HUDEP-2 (cell line): ENCODE data around the gene ATP9B.

Experiments
- DNase-seq, 76 experiments: peaks; one replicate each; lab custom pipeline; 2025; ENCODE audit not compliant: unreplicated experiment in 76 of 76; lab: John Stamatoyannopoulos, UW

Gene ATP9B

GRCh38 chr18:79389689-79390088 lies 320.5 kb downstream of the ATP9B start:
- no peak for DNase-seq

GRCh38 chr18:79392226-79392625 lies 323.0 kb downstream of the ATP9B start:
- no peak for DNase-seq

- no peak for DNase-seq
Measured at GRCh38 chr18:79393181-79393634, 324.0 kb downstream of the ATP9B start.

GRCh38 chr18:79393635-79394533 lies 324.7 kb downstream of the ATP9B start:
- DNase-seq, result peak in 58 of 76 experiments; percentile 5 to 76 (median 54)

- peak in 47 of 76 experiments; percentile 6 to 66 (median 41) for DNase-seq
Measured at GRCh38 chr18:79394534-79395307, 325.5 kb downstream of the ATP9B start.

DNA sequence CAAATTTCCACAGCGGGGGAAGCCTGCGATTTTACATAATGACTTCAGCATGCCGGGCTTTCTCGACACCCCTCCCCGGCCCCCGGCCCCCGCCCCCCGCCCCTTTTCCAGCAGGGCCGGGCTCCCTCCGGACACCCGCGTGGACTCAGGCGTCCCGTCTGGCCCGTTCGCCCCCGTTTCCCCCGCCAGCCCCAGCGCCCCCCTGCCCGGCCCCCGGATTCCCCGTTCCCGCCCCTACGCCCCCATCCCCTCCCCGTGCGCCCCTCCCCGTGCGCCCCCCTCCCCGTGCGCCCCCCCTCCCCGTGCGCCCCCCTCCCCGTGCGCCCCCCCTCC lies 326.1 kb downstream of the ATP9B start:
- DNase-seq, result no peak

- peak in 68 of 76 experiments; percentile 10 to 83 (median 62) for DNase-seq
Measured at GRCh38 chr18:79395761-79396404, 326.7 kb downstream of the ATP9B start, which contains the start of gene NFATC1. TSS of gene NFATC1 (plus strand) at chr18:79395930. CDS start at chr18:79396225, 295 bp downstream.

GRCh38 chr18:79396431-79397246 lies 327.4 kb downstream of the ATP9B start:
- peak in 49 of 76 experiments; percentile 4 to 68 (median 39) for DNase-seq

- DNase-seq, result no peak
Measured at GRCh38 chr18:79397247-79397829, 328.1 kb downstream of the ATP9B start.

DNA sequence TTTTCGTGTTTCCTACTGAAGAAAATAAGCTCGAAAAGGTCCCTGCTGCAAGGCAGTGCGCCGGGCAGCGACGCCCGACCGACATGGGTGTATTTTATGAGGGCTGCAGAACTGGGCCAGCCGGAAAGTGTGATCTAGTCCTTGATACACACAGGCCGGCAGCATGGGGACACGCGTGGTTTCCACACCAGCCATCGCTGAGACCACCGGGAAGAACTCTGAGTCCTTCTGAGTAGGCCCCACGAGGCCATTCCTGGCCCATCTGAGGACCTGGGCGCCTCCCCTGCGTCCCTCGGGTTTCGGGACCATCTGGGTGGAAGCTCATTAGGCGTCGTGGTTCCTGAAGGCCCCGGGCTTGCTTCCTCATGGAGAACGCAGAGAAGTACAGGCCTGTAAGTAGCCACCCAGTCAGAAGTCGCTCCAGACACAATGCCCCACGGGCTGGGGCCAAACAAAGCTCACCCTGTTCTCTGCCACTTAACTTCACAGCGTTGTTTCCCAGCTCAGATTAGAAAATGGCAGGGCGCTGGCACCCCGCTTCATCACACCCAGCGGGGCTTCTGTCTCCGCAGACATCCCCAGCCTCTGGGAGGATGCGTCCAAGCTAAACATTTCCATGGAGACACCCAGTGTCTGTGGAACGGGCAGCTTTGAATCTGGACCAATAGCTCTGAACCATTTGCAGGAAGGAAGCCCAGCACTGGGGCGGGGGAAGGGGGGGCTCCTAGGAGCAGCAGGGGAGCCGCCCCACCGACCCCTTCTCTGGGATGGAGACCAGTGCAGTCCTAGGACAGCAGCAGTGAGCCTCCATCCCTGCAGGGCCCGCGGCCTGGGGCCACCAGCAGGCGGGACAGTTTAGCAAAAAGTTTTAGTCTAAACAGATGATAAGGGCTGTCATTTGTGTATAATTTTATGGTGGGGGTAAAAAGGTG lies 328.9 kb downstream of the ATP9B start:
- peak in 1 of 76 experiments; percentile 42 for DNase-seq

DNA sequence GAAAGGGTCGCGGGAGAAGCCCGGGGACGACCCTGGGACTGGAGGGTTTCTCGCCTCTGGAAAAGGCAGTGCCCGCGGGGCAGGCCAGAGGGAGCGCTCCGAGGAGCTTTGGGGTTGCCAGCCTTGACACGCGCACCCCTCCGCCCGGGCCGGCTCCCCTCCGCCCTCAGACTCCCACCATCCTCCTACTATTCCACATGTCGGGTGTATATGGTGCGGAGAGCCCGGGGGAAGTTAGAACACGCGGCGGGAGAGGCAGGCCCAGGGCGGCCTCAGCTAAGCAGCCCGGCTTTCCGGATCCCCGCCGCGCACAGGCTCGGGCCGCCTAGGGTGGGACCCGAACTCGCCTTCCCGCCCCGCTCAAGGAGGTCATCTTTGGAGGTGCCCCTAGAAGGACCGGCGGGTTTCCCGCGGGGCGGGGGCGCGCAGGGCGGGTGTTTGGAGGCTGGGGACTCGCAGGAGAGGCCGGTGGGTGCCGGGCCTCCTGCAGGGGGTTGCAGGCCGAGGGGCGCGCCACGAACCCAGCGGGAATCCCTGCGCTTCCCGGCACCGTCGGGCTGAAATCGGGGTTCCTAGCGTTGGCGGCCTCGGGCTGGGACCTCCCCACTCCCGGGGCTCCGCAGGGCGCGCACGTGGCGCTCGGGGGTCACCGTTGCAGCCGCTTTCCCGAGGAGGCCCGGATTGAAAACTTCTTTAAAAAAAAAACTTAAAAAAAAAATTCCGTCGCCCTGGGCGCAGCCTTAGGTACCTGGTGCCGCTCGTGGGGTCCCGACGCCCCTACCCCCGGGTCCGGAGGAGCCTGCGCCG lies 330.3 kb downstream of the ATP9B start:
- DNase-seq, result peak in 27 of 76 experiments; percentile 11 to 75 (median 37)

GRCh38 chr18:79400091-79400590 lies 330.9 kb downstream of the ATP9B start:
- peak in 50 of 76 experiments; percentile 5 to 77 (median 44) for DNase-seq

GRCh38 chr18:79400591-79401381 lies 331.6 kb downstream of the ATP9B start:
- no peak for DNase-seq

DNA sequence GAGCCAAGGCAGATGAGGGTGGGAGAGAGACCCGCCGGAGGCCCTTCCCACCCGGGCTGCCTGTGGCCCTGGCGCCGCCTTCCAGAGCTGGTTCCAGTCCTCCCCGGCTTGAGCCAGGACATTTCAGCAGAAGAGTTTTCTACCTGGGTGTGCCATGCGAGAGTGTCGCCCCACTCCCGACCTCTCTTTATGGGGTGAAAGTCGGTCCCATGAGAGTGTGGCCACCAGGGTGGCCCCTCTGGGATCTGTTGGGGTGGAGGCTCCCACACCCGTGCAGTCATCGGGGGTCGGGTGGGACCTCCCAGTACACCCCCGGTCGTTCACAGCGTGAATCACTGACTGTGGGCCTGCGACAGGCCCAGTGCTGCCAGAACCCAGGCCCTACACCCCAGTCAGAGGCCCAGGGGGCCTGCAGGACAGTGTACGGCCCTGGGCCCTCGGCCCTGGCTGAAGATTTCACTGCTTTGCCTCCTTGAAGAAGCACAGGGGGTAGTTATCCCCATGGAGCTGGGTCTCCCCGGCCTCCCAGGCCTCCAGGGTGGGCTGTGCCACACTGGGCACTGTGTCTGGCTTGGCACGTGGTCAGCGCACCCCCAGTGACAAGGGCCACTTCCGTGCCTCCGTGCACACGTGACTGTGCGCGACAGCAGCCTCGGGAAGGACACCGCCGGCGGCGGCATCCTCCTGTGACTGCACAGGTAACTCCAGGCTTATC lies 332.5 kb downstream of the ATP9B start:
- DNase-seq, result no peak

GRCh38 chr18:79402209-79402576 lies 333.0 kb downstream of the ATP9B start:
- DNase-seq, result no peak
